Body of pancreas (tissue), 4 donors: ENCODE results near the gene HYAL1.

ENCODE experiments used
- POLR2A ChIP-seq, 3 donors: fragments of 450-650 bp; IDR thresholded peaks; one replicate each; pipeline ENCODE4 v1.6.1; 2016; ENCODE audit warnings: antibody characterized with exemption in 3 of 3, mild to moderate bottlenecking in 2 of 3
- TF ChIP-seq, protein P1 (sequence below), 7 experiments: fragments of 450-650 bp in 4 of 7; fragments of 200-600 bp in 3 of 7; sonication (generic) in 3 of 7; IDR thresholded peaks; one replicate each; pipeline ENCODE4 v1.5.1; 2016 to 2019; ENCODE audit warnings: antibody characterized with exemption in 7 of 7

DNA sequence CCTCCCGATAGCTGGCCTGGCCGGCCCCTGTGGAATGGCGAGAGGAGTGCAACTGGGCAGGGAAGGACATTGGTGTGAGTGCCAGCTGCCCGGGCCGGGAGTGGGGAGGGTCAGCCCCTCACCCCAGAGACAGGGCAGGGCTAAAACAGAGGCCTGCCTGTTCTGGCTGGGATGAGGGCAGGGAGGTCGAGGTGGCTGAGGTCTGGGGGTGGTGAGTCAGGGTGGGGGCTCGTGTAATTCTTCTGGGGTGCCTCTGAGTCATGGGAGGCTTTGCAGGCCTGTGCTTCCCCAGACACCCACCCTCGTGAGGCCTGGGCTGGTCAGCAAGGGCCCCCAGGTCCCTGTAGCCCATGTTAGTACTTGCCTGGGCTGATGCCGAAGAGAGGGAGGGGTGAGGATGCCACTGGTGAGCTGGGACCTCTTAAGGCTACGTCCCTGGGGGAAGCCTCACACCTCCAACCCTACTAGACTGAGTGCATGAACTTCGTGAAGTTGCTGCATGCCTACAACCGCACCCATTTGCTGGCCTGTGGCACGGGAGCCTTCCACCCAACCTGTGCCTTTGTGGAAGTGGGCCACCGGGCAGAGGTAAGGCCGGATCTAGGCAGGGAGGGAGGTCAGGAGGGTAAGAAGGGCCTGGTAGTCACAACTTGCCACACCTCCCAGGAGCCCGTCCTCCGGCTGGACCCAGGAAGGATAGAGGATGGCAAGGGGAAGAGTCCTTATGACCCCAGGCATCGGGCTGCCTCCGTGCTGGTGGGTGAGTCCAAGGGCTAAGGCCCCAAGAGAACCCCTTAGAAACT is 32.8 kb downstream of the HYAL1 start:
- TF ChIP-seq, protein P1, sequence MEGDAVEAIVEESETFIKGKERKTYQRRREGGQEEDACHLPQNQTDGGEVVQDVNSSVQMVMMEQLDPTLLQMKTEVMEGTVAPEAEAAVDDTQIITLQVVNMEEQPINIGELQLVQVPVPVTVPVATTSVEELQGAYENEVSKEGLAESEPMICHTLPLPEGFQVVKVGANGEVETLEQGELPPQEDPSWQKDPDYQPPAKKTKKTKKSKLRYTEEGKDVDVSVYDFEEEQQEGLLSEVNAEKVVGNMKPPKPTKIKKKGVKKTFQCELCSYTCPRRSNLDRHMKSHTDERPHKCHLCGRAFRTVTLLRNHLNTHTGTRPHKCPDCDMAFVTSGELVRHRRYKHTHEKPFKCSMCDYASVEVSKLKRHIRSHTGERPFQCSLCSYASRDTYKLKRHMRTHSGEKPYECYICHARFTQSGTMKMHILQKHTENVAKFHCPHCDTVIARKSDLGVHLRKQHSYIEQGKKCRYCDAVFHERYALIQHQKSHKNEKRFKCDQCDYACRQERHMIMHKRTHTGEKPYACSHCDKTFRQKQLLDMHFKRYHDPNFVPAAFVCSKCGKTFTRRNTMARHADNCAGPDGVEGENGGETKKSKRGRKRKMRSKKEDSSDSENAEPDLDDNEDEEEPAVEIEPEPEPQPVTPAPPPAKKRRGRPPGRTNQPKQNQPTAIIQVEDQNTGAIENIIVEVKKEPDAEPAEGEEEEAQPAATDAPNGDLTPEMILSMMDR (IDR thresholded peaks at IDR 0.05), result no peak
- no peak for TF ChIP-seq POLR2A (IDR thresholded peaks at IDR 0.05)
